SH-SY5Y (cell line): ENCODE measurements around the gene SELENOK.
A peak's percentile ranks its signal among the peaks of the same experiment; 100 is the strongest.

Experiments
- GATA2 ChIP-seq: IDR thresholded peaks from 2 replicates; pipeline ENCODE4 v1.6.1; 2011; ENCODE audit warnings: mild to moderate bottlenecking, low read depth, low read length
- GATA3 ChIP-seq: IDR thresholded peaks from 2 replicates; pipeline ENCODE4 v1.6.1; 2011; ENCODE audit warnings: low read depth, mild to moderate bottlenecking, low read length, moderate library complexity

SELENOK gene

GRCh38 chr3:53891497-53892285 lies at the start of gene SELENOK:
Gene SELENOK, minus strand, starts transcription at chr3:53891859.
- TF ChIP-seq GATA3 (no peak), GATA2 (peak; percentile 44; the same call in 1 of the 2 replicates)

GRCh38 chr3:53941184-53941583 lies 49.5 kb upstream of the SELENOK start:
- no peak for TF ChIP-seq GATA2
- no peak for TF ChIP-seq GATA3

- TF ChIP-seq GATA2 (no peak), GATA3 (no peak)
Observed at GRCh38 chr3:53940623-53941022, 49.0 kb upstream of the SELENOK start.

DNA sequence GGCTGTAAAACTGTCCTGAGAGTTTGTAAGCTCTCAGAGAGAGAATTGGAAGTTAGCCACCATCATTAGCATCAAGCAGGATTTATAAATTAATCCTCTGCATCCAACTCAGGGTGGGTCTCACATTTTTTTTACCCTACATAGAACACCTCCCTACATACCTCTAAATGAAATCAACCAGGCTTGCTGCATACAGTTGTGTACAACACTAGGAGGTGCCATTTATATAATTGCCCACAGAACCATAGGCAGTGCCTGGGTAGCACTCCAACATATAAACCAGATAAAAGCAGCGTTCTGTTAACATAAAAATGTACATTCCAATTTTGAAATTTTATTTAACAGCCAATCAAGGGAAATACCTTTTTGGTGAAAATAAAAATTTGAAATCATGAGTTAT lies 48.2 kb upstream of the SELENOK start:
- TF ChIP-seq GATA3 (no peak), GATA2 (no peak)

DNA sequence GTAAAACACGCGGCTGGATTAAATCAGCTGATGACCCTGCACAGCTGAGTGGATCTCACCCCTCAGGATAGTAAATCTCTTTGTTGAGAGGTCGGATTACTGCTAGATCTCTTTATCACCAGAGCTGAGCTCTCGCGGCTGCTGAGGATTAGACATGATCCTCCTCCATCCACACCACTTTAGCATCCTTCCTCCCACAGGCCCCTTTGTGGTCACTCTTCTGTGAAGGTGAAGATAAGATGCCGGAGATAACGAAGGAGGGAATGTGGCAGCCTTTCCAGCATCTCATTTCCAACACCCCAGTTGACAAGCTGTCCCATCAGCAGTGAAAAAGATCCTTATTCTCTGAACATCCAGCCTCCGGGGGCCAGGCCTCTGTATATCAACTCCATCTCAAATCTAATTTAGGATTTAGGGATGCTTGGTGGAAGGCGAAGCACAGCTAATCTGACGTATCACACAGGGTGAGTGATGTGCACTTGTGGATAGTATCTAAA lies 47.5 kb upstream of the SELENOK start:
- TF ChIP-seq GATA2: peak; percentile 98
- TF ChIP-seq GATA3: peak; percentile 94

GRCh38 chr3:53938645-53939044 lies 47.0 kb upstream of the SELENOK start:
- TF ChIP-seq GATA2 (no peak), GATA3 (no peak)

DNA sequence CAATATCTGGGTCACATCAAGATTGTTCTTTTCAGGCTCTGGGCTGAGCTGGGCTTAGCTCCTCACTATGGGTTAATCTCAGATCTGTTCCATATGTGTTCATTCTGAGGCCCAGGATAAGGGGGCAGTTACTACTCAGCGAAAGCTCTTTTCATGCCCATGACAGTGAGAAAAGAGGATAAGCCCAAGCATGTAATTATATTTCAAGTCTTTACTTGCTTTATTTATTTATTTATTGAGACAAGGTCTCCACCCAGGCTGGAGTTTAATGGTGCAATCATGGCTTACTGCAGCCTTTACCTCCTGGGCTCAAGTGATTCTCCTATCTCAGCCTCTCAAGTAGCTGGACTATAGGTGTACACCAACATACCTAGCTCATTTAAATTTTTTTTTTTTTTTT lies 44.7 kb upstream of the SELENOK start:
- no peak for TF ChIP-seq GATA3
- no peak for TF ChIP-seq GATA2

DNA sequence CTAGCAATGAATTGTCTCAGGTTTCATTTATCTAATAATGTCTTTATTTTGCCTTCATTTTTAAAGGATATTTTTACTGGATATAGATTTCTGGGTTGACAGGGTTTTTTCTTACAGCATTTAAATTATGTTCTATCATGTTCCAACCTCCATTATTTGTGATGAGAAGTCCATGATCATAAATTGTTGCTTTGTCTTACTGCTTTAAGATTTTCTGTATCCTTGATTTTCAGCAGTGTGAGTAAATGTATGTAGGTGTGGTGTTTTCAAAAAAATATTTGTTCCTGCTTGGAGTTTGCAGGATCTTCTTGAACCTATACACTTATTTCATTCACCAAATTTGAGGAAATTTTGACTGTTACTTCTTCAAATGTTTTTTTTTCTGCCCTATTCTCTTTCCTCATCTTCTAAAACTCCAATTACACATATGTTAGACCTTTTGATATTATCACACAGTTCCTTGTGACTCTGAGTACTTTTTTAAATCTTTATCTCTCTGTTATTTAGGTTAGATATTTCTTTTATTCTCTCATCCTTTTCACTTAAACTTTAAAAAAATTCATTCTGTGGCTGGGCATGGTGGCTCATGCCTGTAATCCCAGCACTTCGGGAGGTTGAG lies 43.7 kb upstream of the SELENOK start:
- TF ChIP-seq GATA3 (no peak), GATA2 (no peak)

DNA sequence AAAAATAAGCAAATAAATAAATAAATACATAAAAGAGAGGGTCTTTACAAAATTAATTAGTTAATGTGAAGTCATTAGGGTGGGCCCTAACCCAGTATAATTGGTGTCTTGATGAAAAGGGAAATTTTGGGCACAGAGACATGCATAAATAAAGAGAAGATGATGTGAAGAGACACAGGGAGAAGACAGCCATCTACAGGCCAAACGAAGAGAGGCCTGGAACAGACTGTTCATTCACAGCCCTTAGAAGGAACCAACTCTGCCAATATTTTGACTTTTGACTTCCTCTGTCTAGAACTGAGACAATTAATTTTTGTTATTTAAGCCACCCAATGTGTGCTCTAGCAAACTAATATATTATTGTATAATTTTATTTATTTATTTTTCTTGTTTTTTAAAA lies 29.6 kb upstream of the SELENOK start:
- TF ChIP-seq GATA2: no peak
- TF ChIP-seq GATA3: no peak

- no peak for TF ChIP-seq GATA2
- TF ChIP-seq GATA3: no peak
Observed at GRCh38 chr3:53919741-53920140, 28.1 kb upstream of the SELENOK start.

DNA sequence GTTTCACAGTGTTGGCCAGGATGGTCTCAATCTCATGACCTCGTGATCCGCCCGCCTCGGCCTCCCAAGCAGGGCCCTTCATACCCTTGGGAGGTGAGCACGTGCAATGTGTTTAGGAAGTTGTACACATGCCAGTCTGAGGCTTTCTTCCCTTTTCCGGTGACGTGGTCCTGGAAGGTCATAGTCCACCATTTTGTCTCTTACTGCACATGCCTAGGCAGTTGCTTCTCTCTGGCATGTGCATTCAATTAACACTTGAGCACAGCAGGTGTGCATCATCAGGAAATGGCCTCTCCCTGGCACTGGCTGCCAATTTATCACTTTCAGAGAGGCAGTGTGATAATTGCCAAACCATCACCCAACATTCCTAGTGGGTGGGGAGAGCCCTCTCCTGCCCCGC lies 21.7 kb upstream of the SELENOK start:
- TF ChIP-seq GATA3 (no peak), GATA2 (no peak)

DNA sequence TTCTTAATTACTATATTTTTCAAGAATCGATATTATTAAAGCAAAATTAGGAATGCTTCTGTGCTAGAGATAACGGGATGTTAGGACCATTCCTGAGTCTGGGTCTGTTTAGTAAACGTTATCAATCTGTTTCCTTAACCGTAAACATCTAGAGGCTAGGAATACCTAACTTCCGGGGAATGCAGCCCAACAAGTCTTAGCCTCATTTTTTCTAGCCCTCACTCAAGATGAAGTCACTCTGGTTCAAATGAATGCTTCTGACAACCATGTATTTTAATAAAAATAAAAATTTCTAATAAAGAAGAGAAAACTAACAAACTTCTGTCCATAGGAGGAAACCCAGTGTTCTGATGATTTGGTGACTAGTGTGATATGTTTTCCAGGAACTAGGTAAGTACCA lies 11.1 kb upstream of the SELENOK start:
- TF ChIP-seq GATA3 (no peak), GATA2 (no peak)

DNA sequence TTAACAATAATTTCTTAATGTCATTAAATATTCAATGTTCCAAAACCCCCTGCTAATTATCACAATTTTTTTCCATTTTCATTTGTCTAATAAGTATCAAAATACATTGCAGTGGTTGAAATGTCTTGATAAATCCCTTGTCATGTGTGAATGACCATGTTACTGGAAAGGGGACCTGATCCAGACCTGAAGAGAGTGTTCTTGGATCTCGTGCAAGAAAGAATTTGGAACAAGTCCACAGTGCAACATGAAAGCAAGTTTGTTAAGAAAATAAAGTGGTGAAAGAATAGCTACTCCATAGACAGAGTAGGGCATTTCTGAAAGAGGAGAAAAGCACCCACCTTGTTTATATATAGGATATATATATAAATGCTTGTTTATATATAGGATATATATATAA lies 10.4 kb upstream of the SELENOK start:
- no peak for TF ChIP-seq GATA2
- TF ChIP-seq GATA3: no peak

- TF ChIP-seq GATA3 (no peak), GATA2 (no peak)
Observed at GRCh38 chr3:53900666-53901331, 9.1 kb upstream of the SELENOK start.

GRCh38 chr3:53899750-53900149 lies 8.1 kb upstream of the SELENOK start:
- TF ChIP-seq GATA2: no peak

DNA sequence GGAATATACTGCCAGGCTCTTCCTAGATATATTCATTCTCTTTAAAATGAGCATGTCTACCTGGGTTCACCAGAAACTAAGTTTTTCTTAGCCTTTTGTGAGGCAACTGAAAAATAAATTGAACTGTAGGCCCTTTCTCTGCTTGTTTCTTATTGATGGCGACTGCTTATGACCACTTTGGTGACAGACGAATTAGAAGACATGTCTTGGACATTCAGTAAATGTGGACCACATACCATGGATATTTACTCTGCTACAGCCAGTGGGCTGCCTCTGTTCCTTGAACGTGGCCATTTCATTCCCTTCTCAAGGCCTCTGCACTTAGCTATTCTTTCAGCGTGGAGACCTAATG lies 603 bp upstream of the SELENOK start:
- TF ChIP-seq GATA2 (no peak), GATA3 (no peak)
